ENCODE data around the gene VAX1.

DNA sequence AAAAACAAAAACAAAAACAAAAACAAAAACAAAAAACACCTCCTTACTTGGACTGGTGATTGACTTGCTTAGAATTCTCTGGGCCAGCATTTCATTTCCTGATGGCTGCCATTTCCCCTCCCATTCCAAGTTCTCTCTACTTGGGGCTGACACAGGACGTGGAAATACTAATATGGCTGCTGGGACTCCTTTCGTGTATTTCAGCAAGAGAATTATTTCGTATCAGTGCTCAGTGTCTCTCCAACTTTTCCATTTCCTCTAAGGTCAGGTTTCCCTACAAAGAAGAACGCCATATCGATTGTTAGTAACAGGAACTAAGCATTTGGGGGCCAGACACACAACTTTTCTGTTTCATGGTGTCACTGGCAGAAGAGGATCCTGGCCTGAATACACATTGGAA lies 22.5 kb upstream of the VAX1 start:
- TF ChIP-seq POLR2AphosphoS5 (IDR thresholded peaks at IDR 0.05) = no peak
- TF ChIP-seq CTCF (IDR thresholded peaks at IDR 0.05) = no peak

Measured in suprapubic skin (tissue), 3 donors.